Karpas-422 (cell line): Measurements from ENCODE around the gene OAS3. TPM values are rescaled to one million over a fixed set of nuclear protein-coding genes. Genes with fewer than 3 reads are reported as not detected.

Experiments used
- DNase-seq: peaks from one replicate; pipeline ENCODE4 v3.0.0-alpha.2; 2015
- H2AFZ ChIP-seq: fragments of 200-600 bp; sonication (generic); 2 replicates; pipeline ENCODE4 v1.6.1; 2014; ENCODE audit warnings: antibody characterized with exemption, low read length, mixed read lengths
- H3K27ac ChIP-seq: fragments of 200-600 bp; sonication (generic); 2 replicates; pipeline ENCODE4 v1.5.1; 2014; ENCODE audit warnings: mild to moderate bottlenecking, low read length, moderate library complexity
- H3K27me3 ChIP-seq: fragments of 200-600 bp; sonication (generic); 2 replicates; pipeline ENCODE4 v1.6.1; 2014; ENCODE audit warnings: low read length, mixed read lengths
- H3K36me3 ChIP-seq: fragments of 200-600 bp; sonication (generic); 2 replicates; pipeline ENCODE4 v1.6.1; 2014; ENCODE audit warnings: low read length, mixed read lengths; ENCODE audit not compliant: insufficient read depth
- H3K4me1 ChIP-seq: fragments of 200-600 bp; sonication (generic); 2 replicates; pipeline ENCODE4 v1.6.1; 2014; ENCODE audit warnings: mild to moderate bottlenecking, low read length, mixed read lengths
- H3K4me2 ChIP-seq: fragments of 200-600 bp; sonication (generic); 2 replicates; pipeline ENCODE4 v1.6.1; 2014; ENCODE audit warnings: low read length, low read depth, mild to moderate bottlenecking; ENCODE audit not compliant: poor library complexity, severe bottlenecking
- H3K4me3 ChIP-seq: fragments of 200-600 bp; sonication (generic); 2 replicates; pipeline ENCODE4 v1.5.1; 2014; ENCODE audit warnings: mild to moderate bottlenecking, antibody characterized with exemption, low read length, mixed read lengths
- H3K79me2 ChIP-seq: fragments of 200-600 bp; sonication (generic); 2 replicates; pipeline ENCODE4 v1.6.1; 2014; ENCODE audit warnings: mild to moderate bottlenecking, low read length, mixed read lengths
- H3K9ac ChIP-seq: fragments of 200-600 bp; sonication (generic); 2 replicates; pipeline ENCODE4 v1.6.0; 2014; ENCODE audit warnings: low read length
- H3K9me2 ChIP-seq: fragments of 200-600 bp; sonication (generic), shearing (Covaris generic); replicated peaks from 2 replicates; pipeline ENCODE4 v1.6.0; 2014; ENCODE audit warnings: mild to moderate bottlenecking, low read length, moderate library complexity; ENCODE audit not compliant: insufficient read depth
- H3K9me3 ChIP-seq: fragments of 300-700, 200-600 bp; sonication (generic); 2 replicates; pipeline ENCODE4 v1.6.1; 2014; ENCODE audit warnings: low read length, mixed read lengths
- H4K20me1 ChIP-seq: fragments of 200-600 bp; sonication (generic); 2 replicates; pipeline ENCODE4 v1.6.1; 2014; ENCODE audit warnings: mild to moderate bottlenecking, antibody characterized with exemption, low read length, low read depth; ENCODE audit not compliant: insufficient read depth
- total RNA-seq: library from RNA; depleted of rRNA; stranded (reverse); fragments of >200 nt; shearing (Covaris generic); gene quantifications from 2 replicates; pipeline ENCODE4 v1.2.3, GENCODE V29; 2014; ENCODE audit warnings: low replicate concordance

Gene OAS3
- total RNA-seq, 1 experiment from 2014 or later: 7.9 TPM

DNA sequence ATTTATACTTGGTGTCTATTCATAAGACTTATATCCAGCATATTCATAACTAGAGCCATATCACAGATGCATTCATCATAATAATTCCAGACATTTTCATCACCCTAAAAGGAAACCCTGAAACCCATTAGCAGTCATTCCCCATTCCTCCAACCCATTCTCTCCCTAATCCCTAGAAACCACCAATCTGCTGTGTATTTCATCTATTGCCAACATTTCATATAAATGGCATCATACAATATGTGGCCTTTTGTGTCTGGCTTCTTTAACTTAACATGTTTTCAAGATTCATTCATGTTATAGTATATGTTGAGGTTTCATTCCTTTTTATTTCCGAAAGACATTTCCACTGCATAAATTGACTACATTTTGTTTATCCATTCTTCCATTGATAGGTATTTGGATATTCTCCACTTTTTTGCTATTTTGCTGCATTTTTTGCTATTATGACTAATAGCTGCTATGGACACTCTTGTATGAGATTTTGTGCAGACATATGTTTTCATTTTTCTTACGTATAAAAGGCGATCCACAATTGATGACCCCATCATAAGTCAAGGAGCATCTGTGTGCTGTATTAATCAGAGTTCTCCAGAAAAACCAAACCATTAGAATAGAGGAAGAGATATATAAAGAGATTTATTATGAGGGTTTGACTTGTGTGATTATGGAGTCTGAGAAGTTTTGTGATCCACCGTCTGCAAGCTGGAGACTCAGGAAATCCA is 34.9 kb downstream of the OAS3 start:
- H3K27ac ChIP-seq: no peak overlapping the region
- H2AFZ ChIP-seq: no peak overlapping the region
- peaks cover 5% of the 10 kb centered on the region for H3K4me1 ChIP-seq
- no peaks in the 10 kb centered on the region for H3K79me2 ChIP-seq
- no peak overlapping the region for H3K4me2 ChIP-seq
- no peaks in the 10 kb centered on the region for H4K20me1 ChIP-seq
- no peaks in the 10 kb centered on the region for H3K27me3 ChIP-seq
- H3K36me3 ChIP-seq: no peaks in the 10 kb centered on the region
- no peaks in the 10 kb centered on the region for H3K9me2 ChIP-seq
- no peak overlapping the region for H3K4me3 ChIP-seq
- H3K9ac ChIP-seq: no peak overlapping the region
- no peak for DNase-seq
- H3K9me3 ChIP-seq: no peaks in the 10 kb centered on the region

DNA sequence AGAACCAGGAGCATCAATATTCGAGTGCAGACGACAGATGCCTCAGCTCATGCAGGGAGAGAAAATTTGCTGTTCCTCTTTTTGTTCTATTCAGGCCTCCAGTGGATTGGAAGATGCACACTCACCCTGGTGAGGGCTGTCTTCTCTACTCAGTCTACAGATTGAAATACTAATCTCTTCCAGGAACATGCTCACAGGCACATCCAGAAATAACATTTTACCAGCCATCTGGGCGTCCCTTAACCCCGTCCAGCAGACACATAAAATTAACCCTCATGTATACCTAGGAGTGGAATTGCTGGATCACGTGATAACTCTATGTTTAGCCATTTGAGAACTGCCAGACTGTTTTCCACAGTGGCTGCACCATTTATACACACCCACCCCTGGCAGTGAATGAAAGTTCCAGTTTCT is 35.6 kb downstream of the OAS3 start:
- Histone ChIP-seq H2AFZ (no peak overlapping the region), H3K27ac (no peak overlapping the region), H3K9me2 (no peaks in the 10 kb centered on the region), H3K27me3 (no peaks in the 10 kb centered on the region), H3K4me3 (no peak overlapping the region), H4K20me1 (no peaks in the 10 kb centered on the region), H3K9me3 (no peaks in the 10 kb centered on the region), H3K36me3 (no peaks in the 10 kb centered on the region), H3K4me1 (peaks cover 12% of the 10 kb centered on the region), H3K4me2 (no peak overlapping the region), H3K79me2 (no peaks in the 10 kb centered on the region), H3K9ac (no peak overlapping the region)
- no peak for DNase-seq

DNA sequence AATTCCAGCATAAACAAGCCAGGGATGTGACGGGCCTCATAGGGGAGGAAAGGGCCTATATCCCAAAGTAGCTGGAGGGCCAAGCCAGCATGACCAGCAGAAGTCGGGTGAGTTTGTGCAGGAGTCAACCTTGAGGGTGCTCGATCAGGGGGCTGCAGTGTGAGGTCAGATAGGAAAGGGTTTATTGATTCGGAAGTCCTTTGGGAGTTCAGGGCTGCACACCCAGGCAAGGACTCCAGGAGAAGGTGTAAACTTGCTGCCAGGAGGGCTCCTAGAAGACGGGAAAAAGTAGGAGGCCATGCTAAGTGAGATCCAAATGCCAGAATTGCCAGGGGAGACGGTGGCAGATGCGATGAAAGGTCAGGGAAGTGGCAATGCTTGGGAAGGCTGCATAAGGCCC is 36.6 kb downstream of the OAS3 start:
- H3K4me2 ChIP-seq: no peak overlapping the region
- DNase-seq: no peak
- H3K4me1 ChIP-seq: peaks cover 23% of the 10 kb centered on the region
- no peaks in the 10 kb centered on the region for H4K20me1 ChIP-seq
- H3K9me2 ChIP-seq: no peaks in the 10 kb centered on the region
- H3K4me3 ChIP-seq: no peak overlapping the region
- no peak overlapping the region for H3K27ac ChIP-seq
- H3K27me3 ChIP-seq: no peaks in the 10 kb centered on the region
- H3K36me3 ChIP-seq: no peaks in the 10 kb centered on the region
- H3K9me3 ChIP-seq: no peaks in the 10 kb centered on the region
- no peak overlapping the region for H2AFZ ChIP-seq
- no peaks in the 10 kb centered on the region for H3K79me2 ChIP-seq
- H3K9ac ChIP-seq: no peak overlapping the region

DNA sequence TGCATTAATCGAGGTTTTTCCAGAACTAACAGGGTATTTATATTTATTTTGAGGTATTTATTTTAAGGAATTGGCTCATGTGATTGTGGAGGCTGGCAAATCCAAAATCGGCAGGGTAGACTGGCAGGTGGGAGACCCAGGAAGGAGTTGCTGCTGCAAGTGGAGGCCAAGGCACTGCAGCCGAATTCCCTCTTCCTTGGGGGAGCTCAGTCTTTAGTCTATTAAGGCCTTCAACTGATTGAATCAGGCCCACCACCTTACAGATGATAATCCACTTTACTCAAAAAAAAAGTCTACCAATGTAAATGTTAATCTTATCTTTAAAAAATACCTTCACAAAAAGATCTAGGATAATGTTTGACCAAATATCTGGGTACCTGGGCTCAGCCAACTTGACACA is 38.9 kb downstream of the OAS3 start:
- no peak overlapping the region for H2AFZ ChIP-seq

DNA sequence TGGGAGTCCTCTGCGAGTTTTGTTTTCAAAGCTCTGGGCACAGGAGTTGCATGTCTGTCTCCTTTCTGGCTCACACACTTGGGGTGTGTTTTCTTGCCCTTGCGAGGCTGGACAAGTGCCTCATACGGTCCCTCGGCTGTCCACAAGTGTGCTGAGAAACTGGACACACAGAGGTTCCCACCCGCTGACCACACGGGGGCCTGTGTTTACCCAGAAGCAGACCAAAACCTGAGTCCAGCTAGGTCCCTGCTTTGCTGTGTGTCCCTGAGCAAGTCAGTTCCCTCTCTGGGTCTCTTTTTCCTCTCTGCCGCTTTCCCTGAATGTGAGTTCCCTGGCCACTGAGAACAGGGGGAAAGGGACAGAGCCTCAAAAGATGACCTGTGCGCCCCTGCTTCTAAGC is 39.4 kb downstream of the OAS3 start:
- Histone ChIP-seq H3K9me3 (no peaks in the 10 kb centered on the region), H3K79me2 (no peaks in the 10 kb centered on the region), H4K20me1 (no peaks in the 10 kb centered on the region), H3K27ac (no peak overlapping the region), H3K4me2 (peak overlapping the region; percentile 65), H2AFZ (no peak overlapping the region; the same call in 1 of the 2 replicates), H3K4me3 (peak overlapping the region; percentile 66; the same call in 1 of the 2 replicates), H3K4me1 (peaks cover 35% of the 10 kb centered on the region), H3K27me3 (no peaks in the 10 kb centered on the region), H3K36me3 (no peaks in the 10 kb centered on the region), H3K9me2 (no peaks in the 10 kb centered on the region), H3K9ac (peak overlapping the region; percentile 68)
- DNase-seq: no peak

More for the DNA sequence above, 38.9 kb downstream of the OAS3 start:
- no peak for DNase-seq
- Histone ChIP-seq H3K27ac (no peak overlapping the region), H3K27me3 (no peaks in the 10 kb centered on the region), H3K9ac (no peak overlapping the region), H3K9me2 (no peaks in the 10 kb centered on the region), H3K4me3 (no peak overlapping the region), H3K4me1 (peaks cover 35% of the 10 kb centered on the region), H3K4me2 (no peak overlapping the region), H3K36me3 (no peaks in the 10 kb centered on the region), H3K79me2 (no peaks in the 10 kb centered on the region), H4K20me1 (no peaks in the 10 kb centered on the region), H3K9me3 (no peaks in the 10 kb centered on the region)

DNA sequence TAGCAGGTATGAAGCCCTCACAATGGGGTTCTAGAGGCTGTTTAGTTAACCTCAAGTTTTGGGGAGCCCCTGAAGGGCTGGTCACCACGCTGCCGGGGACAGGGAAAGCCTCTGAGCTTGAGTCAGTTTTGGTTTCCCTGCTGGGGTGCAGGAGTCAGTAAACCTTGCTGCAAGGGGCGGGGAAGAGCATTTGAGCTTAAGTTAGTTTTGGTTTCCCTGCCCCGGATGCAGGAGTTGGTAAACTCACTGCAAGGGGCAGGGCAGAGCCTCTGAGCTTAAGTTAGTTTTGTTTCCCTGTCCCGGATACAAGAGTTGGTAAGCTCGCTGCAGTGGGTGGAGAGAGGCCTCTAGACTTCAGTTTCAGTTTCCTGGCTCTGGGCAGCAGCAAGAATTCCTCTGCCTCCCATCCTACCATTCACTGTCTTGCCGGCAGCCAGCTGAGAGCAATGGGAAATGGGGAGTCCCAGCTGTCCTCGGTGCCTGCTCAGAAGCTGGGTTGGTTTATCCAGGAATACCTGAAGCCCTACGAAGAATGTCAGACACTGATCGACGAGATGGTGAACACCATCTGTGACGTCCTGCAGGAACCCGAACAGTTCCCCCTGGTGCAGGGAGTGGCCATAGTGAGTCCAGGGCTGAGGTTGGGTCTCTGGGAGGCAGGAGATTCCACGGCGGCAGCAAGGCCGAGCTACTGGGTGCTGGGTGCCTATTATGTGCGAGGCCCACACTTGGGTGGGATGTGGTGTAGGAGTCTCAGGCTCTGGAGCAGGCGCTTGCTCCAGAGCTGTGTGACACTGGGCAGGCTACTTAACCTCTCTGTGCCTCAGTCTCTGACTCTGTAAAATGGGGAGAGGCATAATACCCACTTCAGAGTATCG is 40.1 kb downstream of the OAS3 start, which contains the start of gene OAS2:
TSS of gene OAS2 (plus strand) at position 357 of the 878 bp plus-strand sequence. CDS start at position 447, 90 bp downstream.
- DNase-seq: peak; percentile 63
- Histone ChIP-seq H3K4me1 (peaks cover 35% of the 10 kb centered on the region), H3K9me2 (no peaks in the 10 kb centered on the region), H3K27ac (no peak within 1 kb of the TSS), H3K4me3 (peak within 1 kb of the TSS; percentile 66), H3K4me2 (peak within 1 kb of the TSS; percentile 65), H2AFZ (peak within 1 kb of the TSS; percentile 22; the same call in 1 of the 2 replicates), H3K9ac (peak within 1 kb of the TSS; percentile 68), H3K9me3 (no peaks in the 10 kb centered on the region), H3K79me2 (no peaks in the 10 kb centered on the region), H3K36me3 (no peaks in the 10 kb centered on the region), H3K27me3 (no peaks in the 10 kb centered on the region), H4K20me1 (no peaks in the 10 kb centered on the region)

DNA sequence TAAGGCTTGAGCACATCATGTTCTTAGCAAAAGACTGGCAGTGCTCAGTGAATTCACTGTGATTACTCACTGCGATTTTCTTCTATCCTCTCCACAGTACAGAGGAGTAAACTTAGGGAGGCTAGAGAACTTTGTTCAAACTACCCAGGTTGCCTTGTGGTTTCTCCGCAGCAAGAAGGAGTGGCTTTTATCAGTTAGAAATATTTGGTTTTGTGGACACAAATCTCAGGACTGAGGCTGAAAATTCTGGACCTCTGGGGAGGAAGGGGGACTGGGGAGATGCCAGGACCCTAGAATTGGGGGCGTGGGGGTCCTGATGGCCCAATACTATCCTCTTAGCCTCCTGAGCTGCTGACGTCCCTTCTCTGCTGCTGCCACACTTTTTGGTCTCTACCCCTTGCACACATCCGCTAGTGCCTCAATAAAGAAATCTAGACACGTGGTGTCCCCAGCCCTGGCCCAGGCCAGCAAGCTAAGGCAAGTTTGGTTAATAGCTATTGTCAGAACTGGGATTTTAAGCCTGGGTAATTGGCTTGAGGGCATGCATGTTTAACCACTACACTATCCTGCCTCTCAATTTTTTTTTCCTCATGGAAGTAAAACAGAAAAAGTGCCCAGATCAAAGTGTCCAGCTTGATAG is 40.9 kb downstream of the OAS3 start:
- Histone ChIP-seq H3K4me3 (peak overlapping the region; percentile 66), H2AFZ (peak overlapping the region; percentile 18; the same call in 1 of the 2 replicates), H3K27ac (no peak overlapping the region), H3K9me3 (no peaks in the 10 kb centered on the region), H3K4me2 (peak overlapping the region; percentile 65), H4K20me1 (no peaks in the 10 kb centered on the region), H3K4me1 (peaks cover 35% of the 10 kb centered on the region), H3K27me3 (no peaks in the 10 kb centered on the region), H3K9ac (peak overlapping the region; percentile 68), H3K79me2 (no peaks in the 10 kb centered on the region), H3K9me2 (no peaks in the 10 kb centered on the region), H3K36me3 (no peaks in the 10 kb centered on the region)
- DNase-seq: no peak
